ENCODE data around the gene PCCA.

DNA sequence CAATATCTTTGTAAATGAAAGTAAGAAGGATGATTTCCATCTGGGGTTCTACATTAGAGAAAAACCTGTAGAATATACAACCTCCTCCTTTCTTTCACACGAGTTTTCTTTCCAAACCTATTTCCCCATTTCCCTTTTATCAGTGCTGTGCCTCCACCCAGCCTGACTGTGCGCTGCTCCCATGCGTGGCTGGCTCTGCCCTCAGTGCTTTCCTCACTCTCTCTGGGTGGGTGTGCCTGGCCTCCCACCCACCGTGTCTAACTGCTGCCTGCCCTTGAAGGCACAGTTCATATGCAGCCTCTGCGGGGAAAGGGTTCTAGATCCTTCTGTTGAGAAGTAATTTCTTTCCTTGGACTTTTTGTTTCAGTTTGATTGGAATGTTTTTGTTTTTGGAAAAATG, 70.7 kb downstream of the PCCA start:
- TF ChIP-seq, protein P1, sequence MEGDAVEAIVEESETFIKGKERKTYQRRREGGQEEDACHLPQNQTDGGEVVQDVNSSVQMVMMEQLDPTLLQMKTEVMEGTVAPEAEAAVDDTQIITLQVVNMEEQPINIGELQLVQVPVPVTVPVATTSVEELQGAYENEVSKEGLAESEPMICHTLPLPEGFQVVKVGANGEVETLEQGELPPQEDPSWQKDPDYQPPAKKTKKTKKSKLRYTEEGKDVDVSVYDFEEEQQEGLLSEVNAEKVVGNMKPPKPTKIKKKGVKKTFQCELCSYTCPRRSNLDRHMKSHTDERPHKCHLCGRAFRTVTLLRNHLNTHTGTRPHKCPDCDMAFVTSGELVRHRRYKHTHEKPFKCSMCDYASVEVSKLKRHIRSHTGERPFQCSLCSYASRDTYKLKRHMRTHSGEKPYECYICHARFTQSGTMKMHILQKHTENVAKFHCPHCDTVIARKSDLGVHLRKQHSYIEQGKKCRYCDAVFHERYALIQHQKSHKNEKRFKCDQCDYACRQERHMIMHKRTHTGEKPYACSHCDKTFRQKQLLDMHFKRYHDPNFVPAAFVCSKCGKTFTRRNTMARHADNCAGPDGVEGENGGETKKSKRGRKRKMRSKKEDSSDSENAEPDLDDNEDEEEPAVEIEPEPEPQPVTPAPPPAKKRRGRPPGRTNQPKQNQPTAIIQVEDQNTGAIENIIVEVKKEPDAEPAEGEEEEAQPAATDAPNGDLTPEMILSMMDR (IDR thresholded peaks at IDR 0.05) = no peak
- no peak for TF ChIP-seq POLR2A (IDR thresholded peaks at IDR 0.05)
